A673 (cell line): Measurements from ENCODE around the gene MED27.

Experiments
- CTCF ChIP-seq: fragments of 300-800, 200-600 bp; sonication (generic); conservative IDR thresholded peaks from 2 replicates; pipeline ENCODE4 v1.5.1; 2017; ENCODE audit warnings: low read depth, mild to moderate bottlenecking, antibody characterized with exemption, low read length, moderate library complexity, mixed read lengths
- EZH2 ChIP-seq: fragments of 200-600 bp; sonication (generic); IDR thresholded peaks from 2 replicates; pipeline ENCODE4 v1.6.1; 2017; ENCODE audit warnings: borderline replicate concordance, low read depth, mild to moderate bottlenecking, mixed read lengths, antibody characterized with exemption, low read length; ENCODE audit not compliant: poor library complexity, severe bottlenecking

- TF ChIP-seq CTCF = no peak
- TF ChIP-seq EZH2 = no peak
Observed at GRCh38 chr9:131838530-131839280, 241.0 kb downstream of the MED27 start.
